Left lung (tissue), 10 donors: Measurements from ENCODE around the gene IDUA. TPM values are rescaled to one million over a fixed set of nuclear protein-coding genes. Genes with fewer than 3 reads are reported as not detected.
A peak's percentile ranks its signal among the peaks of the same experiment; 100 is the strongest.

Experiments
- ATAC-seq: fragments of 200-7000 bp; cut with Tn5 transposase; one replicate; pipeline ENCODE4 v1.9.1; 2020; ENCODE audit warnings: moderate library complexity
- DNase-seq, 4 donors: peaks; one replicate each; pipeline ENCODE4 v3.0.0-alpha.2; 2013 to 2020
- H3K27ac ChIP-seq, 2 donors: fragments of 200-600 bp; sonication (generic) in 1 of 2; one replicate each; pipeline versions ENCODE4 v1.5.0 to v1.8.0; 2020 to 2021
- H3K27me3 ChIP-seq, 2 donors: fragments of 200-600 bp; sonication (generic) in 1 of 2; one replicate each; pipeline versions ENCODE4 v1.5.0 to v1.8.0; 2020 to 2021
- H3K36me3 ChIP-seq, 2 donors: fragments of 200-600 bp; sonication (generic) in 1 of 2; one replicate each; pipeline versions ENCODE4 v1.5.0 to v1.8.0; 2020 to 2021
- H3K4me1 ChIP-seq, 2 donors: fragments of 200-600 bp; one replicate each; pipeline ENCODE4 v1.8.0; 2021
- H3K4me3 ChIP-seq, 2 donors: fragments of 200-600 bp; sonication (generic) in 1 of 2; one replicate each; pipeline versions ENCODE4 v1.5.0 to v1.8.0; 2020 to 2021; ENCODE audit warnings: mild to moderate bottlenecking in 1 of 2
- H3K9me3 ChIP-seq, 2 donors: fragments of 200-600 bp; sonication (generic) in 1 of 2; one replicate each; pipeline versions ENCODE4 v1.5.0 to v1.8.0; 2020 to 2021
- CTCF ChIP-seq, 2 donors: fragments of 200-600 bp; sonication (generic) in 1 of 2; IDR thresholded peaks; one replicate each; pipeline versions ENCODE4 v1.5.0 to v1.8.0; 2021; ENCODE audit warnings: antibody characterized with exemption in 2 of 2
- intact Hi-C, 2 donors: fragments of 100-400 bp; cut with DNase I; formaldehyde crosslinking; loops; one replicate each; pipeline versions ENCODE4 v1.11.2 to v1.14.2; 2022
- polyA plus RNA-seq, 6 donors: library from polyadenylated mRNA; unstranded; fragments of 120-200 nt; gene quantifications; one replicate each; pipeline ENCODE4 v1.2.1, GENCODE V29; 2013; ENCODE audit not compliant: insufficient read length in 6 of 6
- total RNA-seq, 2 donors: library from RNA; stranded (reverse); fragmentation: NEBNext Ultra II Directional; extraction: Animal tissue kit (Norgen Biotek cat#: 25700); gene quantifications; one replicate each; pipeline ENCODE4 v1.2.1, GENCODE V29; 2021
- donor health status: DM: no; HTN: yes; CAD: no.
- donor health status: DM: no; HTN: no; CAD: no.

IDUA gene
- total and polyA plus RNA-seq, 8 donors = 10.1 to 46.8 (median 19.1) TPM

- ATAC-seq (no peak), DNase-seq (peak in 2 of 4 donors; percentile 34 to 72)
- H3K4me1 ChIP-seq = peaks cover 27 to 35% of the 10 kb centered on the region in 2 donors
- peaks cover 0 to 76% of the 10 kb centered on the region in 2 donors for H3K27me3 ChIP-seq
- H3K4me3 ChIP-seq = no peak overlapping the region
- H3K9me3 ChIP-seq = no peaks in the 10 kb centered on the region
- no peaks in the 10 kb centered on the region for H3K36me3 ChIP-seq
- intact Hi-C loops = no loop called here
- no peak overlapping the region for H3K27ac ChIP-seq
- TF ChIP-seq CTCF (IDR thresholded peaks at IDR 0.05) = no peak
These were observed 61.3 kb downstream of the IDUA start for GRCh38 chr4:1047976-1048772.

DNA sequence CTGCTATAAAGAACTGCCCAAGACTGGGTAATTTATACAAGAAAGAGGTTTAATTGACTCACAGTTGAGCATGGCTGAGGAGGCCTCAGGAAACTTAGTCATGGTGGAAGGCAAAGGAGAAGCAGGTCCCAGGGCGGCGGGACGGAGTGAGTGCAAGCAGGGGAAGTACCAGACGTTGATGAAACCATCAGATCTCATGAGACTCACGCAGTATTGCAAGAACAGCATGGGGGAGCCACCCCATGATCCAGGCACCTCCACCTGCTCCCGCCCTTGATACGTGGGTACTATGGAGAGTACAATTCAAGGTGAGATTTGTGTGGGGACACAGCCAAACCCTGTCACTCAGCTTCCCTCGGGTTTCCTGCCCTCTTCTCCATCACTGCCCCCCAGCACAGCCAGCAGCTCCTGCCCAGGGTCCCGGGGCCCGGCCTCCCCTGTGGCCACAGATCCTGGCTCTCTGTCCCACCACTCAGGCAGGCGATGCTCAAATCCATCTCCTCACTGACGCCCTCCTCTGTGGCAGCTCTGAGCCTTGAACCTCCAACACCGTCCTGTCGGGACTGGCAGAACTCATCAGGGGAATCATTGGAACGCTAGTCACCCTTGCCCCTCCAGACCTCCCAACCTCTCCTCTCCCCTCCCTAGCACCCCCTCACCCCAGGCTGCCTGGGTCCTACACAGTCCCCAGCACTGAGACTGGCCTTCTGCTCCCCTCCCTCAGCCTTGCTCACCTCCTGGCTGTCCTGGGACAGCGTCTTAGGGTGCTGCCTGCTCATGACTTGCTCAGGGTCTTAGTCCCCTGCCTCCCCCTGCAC, 62.1 kb downstream of the IDUA start:
- no peak overlapping the region for H3K27ac ChIP-seq
- DNase-seq (peak in 2 of 4 donors; percentile 52 to 77), ATAC-seq (no peak)
- intact Hi-C loops = no loop called here
- H3K4me3 ChIP-seq = no peak overlapping the region
- no peaks in the 10 kb centered on the region for H3K36me3 ChIP-seq
- no peak for TF ChIP-seq CTCF (IDR thresholded peaks at IDR 0.05)
- peaks cover 19 to 27% of the 10 kb centered on the region in 2 donors for H3K4me1 ChIP-seq
- no peaks in the 10 kb centered on the region for H3K9me3 ChIP-seq
- H3K27me3 ChIP-seq = peaks cover 0 to 71% of the 10 kb centered on the region in 2 donors

DNA sequence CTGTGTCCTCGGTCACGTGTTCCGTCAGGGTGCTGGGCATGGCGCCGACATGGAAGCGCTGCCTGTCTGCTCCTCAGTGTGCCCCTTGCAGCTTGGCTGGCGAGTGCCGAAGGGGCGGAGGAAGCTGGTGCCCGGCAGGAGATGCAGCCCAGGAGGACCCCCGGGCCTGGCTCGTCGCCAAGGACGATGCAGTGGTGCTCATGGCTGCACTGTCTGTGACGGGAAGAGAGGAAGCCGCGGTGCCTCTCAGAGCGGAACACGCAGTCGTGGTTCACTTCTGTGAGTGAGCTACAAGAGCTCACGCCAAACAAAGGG, 62.7 kb downstream of the IDUA start:
- Histone ChIP-seq H3K27ac (no peak overlapping the region), H3K4me1 (peaks cover 13 to 21% of the 10 kb centered on the region in 2 donors), H3K4me3 (no peak overlapping the region), H3K36me3 (no peaks in the 10 kb centered on the region), H3K9me3 (no peaks in the 10 kb centered on the region), H3K27me3 (peaks cover 0 to 65% of the 10 kb centered on the region in 2 donors)
- intact Hi-C loops = no loop called here
- DNase-seq (peak in 2 of 4 donors; percentile 28 to 78), ATAC-seq (no peak)
- no peak for TF ChIP-seq CTCF (IDR thresholded peaks at IDR 0.05)

DNA sequence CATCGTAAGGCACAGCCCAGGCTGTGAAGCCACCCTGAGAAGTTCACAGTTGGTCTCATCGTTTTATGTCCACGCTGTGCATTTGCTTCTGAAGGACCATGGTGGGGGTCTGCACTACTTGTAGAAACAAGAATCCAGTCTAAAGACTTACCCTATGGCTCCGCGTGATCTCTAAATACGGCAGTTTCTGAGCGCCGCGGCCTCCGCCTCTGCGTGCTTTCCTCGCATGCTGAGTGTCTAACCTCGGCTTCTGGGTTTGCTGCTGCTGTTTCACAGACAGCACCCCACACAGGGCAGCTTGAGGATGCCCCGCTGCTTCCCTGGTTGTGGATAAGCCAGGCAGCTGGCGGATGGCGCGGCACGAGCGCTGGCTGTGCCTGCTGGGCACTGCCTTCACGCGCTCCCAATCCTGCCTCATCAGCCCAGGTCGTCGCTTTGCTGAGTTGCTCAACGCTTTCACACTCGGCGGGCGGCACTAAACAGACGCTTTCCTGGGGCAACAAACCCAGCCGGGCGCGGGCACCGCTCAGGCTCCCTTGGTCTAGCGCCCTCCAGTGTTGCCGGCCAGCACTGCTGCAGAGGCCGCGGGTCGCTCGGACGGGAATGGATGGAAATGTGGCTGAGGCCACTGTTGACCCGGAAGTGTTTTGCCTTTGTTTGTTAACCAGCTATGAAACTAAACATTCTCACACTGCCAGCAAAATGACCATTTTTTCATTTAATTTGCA, 63.8 kb downstream of the IDUA start:
- H3K36me3 ChIP-seq = no peaks in the 10 kb centered on the region
- H3K9me3 ChIP-seq = no peaks in the 10 kb centered on the region
- H3K27ac ChIP-seq = no peak overlapping the region
- H3K4me1 ChIP-seq = peaks cover 12 to 23% of the 10 kb centered on the region in 2 donors
- no peak overlapping the region for H3K4me3 ChIP-seq
- peak; percentile 6 for ATAC-seq
- intact Hi-C loops = no loop called here
- peaks cover 4 to 60% of the 10 kb centered on the region in 2 donors for H3K27me3 ChIP-seq
- peak in 1 of 4 donors; percentile 75 for DNase-seq
- TF ChIP-seq CTCF (IDR thresholded peaks at IDR 0.05) = no peak
